Stimulated activated CD8-positive, alpha-beta memory T cell treated with anti-CD3 and anti-CD28 coated beads, Interleukin-4, amount 100 ng/mL, for 4 hours (primary cell): ENCODE measurements around the gene CPNE8.
"Not testable (repeated sequence)": the region's sequence is repeated elsewhere in the genome, so short reads cannot be mapped to it uniquely, and the experiment has no call there.

Source experiments
- DNase-seq, 2 donors: peaks; one replicate each; pipeline ENCODE4 v3.0.0-alpha.2; 2020; ENCODE audit warnings: low read depth in 2 of 2, low spot score in 1 of 2

The CPNE8 gene

DNA sequence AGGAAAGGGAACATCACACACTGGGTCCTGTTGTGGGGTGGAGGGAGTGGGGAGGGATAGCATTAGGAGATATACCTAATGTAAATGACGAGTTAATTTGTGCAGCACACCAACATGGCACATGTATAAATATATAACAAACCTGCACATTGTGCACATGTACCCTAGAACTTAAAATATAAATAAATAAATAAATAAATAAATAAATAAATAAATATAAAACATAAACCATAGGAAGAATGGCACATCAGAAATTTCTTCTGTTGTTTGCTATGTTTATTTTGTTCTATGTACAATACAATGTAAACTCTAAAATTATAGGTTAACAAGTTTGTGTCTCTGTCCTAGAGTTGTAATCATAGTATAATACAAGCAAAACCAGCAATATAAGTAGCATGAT lies 162.9 kb downstream of the CPNE8 start:
- not testable (repeated sequence) for DNase-seq

- DNase-seq = no peak
These were observed 168.6 kb downstream of the CPNE8 start for GRCh38 chr12:38736821-38737220.

GRCh38 chr12:38732761-38733160 lies 172.6 kb downstream of the CPNE8 start:
- no peak for DNase-seq

GRCh38 chr12:38728894-38729293 lies 176.5 kb downstream of the CPNE8 start:
- DNase-seq = no peak

DNA sequence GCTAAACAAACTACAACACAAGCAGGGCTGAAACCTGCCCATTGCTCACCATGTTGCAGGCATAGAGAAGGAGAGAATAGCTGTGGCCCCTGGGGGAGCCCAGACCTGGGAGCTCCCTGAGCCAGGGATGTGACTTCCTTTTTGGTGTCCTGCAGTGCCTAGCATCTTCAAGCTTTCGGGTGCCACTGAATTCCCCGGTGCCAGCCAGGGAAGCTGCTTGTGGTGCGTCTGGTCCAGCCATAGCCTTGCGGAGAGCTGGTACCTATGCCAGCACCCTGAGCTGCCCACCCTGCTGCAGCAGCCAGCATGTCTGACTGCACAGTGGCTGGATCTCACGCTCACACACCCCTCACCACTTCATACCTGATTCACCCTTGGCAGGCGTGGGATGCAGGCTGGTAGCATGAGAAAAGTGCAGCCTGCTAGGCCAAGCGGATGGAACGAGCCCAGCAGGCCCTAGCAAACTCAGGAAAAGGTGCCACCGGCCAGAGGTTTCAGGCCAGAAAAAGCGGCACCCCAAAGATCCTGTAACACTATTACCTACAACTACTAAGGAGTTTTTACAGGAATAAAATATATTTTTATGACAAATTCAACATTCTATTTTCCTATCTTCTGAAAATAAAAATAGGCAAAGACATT lies 183.7 kb downstream of the CPNE8 start:
- no peak for DNase-seq

DNA sequence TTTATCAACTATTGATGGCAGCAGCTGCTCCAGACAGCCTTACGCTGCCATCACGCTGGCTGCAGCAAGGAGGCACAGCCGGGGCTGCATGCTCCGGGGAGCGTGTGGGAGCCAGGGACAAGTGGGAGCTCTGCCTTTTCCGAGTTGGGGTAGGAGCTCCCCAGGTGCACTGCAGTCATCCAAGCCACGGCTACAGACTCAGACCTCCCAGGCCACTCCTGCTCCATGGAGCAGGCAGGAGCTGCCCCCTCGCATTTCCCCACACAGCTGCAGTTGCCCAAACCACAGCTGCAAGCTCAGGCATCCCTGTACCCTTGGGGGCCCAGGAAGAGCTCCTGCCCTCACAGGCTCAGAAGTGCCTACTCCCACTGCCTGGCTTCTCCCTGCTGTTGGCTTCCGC lies 184.7 kb downstream of the CPNE8 start:
- no peak for DNase-seq

DNA sequence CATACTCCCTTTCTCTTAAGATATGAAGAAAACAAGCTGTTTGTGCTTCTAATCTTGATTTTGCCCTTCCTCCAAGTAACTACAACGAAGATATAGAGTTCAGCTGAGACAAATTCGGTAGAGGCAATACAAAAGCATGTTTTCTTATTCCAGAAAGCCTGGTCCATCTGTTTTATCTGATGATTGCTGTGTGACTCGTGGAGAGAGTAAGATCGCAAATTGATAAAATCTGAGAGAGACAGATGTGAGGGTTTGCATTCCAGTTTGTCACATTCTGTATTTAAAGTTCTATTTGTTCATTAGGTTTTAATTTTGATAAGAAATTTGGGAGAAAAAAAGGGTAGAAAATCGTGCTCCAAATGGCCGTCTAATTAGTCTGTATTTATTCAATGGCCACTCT lies 192.1 kb downstream of the CPNE8 start:
- no peak for DNase-seq

GRCh38 chr12:38711054-38711453 lies 194.3 kb downstream of the CPNE8 start:
- DNase-seq = no peak

DNA sequence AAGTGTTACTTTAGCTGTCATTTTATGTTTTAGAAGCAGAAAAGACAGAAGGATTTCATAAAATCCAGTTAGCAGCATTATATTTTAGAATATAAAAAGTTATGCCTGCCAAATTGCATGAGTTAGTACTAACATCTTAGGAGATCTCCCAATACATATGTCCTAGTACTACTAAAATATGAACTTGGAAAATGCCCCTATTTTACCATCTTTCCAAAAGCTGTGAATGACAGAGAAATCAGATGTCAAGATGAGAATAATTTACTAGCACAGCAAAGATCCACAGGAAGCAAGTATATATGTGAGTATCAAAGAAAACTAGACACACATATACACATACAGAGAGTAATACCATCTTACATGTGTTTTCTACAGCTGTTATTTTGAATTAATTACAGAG lies 196.9 kb downstream of the CPNE8 start:
- no peak for DNase-seq

GRCh38 chr12:38707648-38708047 lies 197.7 kb downstream of the CPNE8 start:
- no peak for DNase-seq

GRCh38 chr12:38697289-38697688 lies 208.1 kb downstream of the CPNE8 start:
- DNase-seq = no peak

- DNase-seq = no peak
These were observed 210.3 kb downstream of the CPNE8 start for GRCh38 chr12:38695057-38695456.

- DNase-seq = no peak
These were observed 214.2 kb downstream of the CPNE8 start for GRCh38 chr12:38691164-38691563.

- DNase-seq = no peak
These were observed 214.7 kb downstream of the CPNE8 start for GRCh38 chr12:38690646-38691045.

DNA sequence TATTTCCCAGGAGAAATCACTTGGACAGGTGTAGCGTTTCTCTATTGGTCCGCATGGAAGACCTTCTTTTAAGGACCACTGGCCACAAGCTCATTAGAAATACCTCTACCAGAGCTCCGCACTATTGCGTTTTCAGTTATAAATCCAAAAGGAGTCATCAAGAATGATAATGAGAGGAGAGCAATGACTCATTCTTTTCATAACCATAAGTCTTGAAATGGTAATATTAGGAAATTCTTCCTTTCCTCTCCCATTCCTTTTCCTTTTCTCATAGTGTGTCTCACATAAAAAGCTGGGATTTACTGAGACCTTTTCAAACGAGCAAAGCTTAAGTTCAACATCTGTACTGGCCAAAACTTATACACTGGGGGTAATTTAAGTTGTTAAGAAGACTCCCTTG lies 215.7 kb downstream of the CPNE8 start:
- DNase-seq = no peak

DNA sequence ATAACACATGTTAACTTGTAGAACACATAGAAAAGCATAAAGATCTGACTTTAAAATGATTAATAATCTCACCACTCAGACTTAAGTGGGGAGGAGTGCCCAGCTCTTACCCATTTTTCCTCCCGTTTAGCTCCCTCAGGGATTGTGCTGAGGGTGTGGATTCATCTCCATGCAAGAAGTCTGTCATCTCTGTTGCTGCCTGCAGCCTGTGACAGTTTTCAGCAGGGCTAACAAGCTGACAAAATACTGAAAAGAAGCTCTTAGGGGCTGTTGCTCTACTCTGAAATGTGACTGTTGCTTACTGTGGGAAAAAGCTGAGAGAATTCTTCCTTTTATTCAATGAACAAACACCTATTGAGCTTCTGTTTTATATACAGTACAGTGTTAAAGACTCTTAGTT lies 216.2 kb downstream of the CPNE8 start:
- no peak for DNase-seq

GRCh38 chr12:38682521-38682920 lies 222.9 kb downstream of the CPNE8 start:
- DNase-seq = no peak

DNA sequence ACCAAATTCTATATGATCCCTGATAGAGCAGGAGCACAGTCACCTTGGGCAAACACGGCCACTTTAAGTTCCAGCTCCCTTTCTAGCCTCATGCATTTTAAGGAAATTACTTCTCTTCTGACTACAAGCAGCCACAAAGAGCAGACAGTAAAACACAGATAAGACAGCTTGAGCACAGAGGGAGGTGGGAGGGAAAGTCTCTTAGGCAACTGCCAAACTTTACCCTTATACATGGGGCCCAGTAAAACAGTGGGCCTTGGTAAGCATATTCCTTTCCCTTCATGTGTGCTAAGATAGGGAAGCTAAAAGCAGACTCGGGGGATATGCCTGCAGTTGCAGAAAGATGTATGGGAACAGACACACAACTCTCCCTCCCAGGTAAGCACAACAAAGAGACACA lies 235.9 kb downstream of the CPNE8 start:
- DNase-seq = no peak

DNA sequence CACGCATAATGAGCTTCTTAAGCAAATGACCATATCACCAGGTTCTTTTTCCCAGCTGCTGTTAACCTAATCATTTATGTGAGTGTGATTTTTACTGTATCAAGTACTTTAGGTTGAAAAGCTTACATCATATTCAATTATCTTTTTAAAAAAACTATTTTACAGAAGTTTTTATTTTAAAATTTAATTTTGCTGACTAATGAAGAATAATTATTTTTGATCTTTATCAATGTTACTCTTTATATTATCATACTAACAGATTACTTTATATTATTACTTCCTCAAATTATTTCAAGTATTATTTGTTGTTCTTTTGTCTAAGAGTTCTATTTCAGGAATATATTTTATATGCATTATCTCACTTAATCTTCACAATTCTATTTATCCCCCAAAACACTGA lies 236.3 kb downstream of the CPNE8 start:
- DNase-seq = no peak

DNA sequence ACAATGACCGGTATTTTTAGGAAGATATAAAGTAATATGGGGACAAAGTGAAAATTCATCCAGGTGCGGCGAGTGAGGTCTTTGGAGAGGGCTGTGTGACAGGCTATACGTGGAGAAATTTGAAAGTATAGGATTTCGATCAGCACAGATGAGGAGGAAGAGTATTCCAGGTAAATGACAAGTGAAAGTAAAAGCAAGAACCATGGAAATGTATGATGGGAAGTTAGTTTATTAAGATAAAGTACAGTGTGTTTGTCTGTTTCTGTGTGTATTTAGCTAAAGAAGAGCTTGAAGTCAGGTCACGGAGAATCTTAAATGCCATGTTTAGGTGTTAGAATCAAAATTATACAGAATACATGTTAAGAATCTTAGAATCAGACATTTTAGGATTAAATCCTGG lies 239.0 kb downstream of the CPNE8 start:
- DNase-seq = no peak

DNA sequence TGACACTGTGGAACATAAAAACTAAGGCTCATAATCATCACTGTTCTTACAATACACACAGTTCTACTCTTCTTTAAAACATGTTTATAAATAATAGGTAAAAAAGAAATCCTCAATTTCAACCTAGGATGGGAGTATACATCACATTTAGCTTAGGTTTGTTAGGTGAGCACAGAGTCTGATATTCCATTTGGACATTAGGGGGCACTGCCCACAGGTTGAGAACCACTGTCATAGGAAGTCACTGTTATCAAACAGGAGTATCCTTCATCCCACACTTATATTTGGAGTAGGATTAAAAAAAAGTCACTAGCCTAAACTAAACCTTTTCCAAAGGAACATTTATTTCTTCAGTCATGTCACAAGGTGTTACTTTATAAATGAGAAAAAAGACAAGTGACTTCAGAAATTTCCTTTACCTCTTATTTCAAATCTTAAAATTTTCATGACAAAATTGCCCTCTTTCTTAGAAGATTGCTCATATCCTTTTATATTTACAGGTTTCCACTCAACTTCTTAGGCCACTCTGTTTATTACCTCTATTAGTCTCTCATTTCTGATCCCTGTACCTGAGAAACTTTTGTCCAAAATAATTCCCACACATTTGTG lies 240.6 kb downstream of the CPNE8 start:
- DNase-seq = no peak

DNA sequence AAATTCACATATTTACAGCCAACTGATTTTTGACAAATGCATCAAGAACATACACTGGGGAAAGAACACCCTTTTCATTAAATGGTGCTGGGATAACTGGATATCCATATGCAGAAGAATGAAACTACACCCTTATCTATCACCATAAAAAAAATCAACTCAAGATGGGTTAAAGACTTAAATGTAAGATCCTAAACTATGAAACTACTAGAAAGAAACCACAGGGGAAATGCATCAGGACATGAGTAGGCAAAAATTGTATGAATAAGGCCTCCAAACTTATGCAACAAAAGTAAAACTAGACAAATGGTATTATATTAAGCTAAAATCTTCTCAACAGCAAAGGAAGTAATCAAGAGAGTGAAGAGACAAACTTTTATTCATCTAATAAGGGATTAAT lies 242.6 kb downstream of the CPNE8 start:
- no peak for DNase-seq

- DNase-seq = no peak
These were observed 251.7 kb downstream of the CPNE8 start for GRCh38 chr12:38653650-38654049.
